WI38 (cell line): ENCODE results near the gene ALPP.
"Not testable (repeated sequence)": the region's sequence is repeated elsewhere in the genome, so short reads cannot be mapped to it uniquely, and the experiment has no call there.

Experiments
- H3K4me3 ChIP-seq: 2 replicates; pipeline ENCODE4 v1.5.1; 2011; ENCODE audit warnings: low read depth, mild to moderate bottlenecking, control low read depth, low read length
- CTCF ChIP-seq: IDR thresholded peaks from 2 replicates; pipeline ENCODE4 v1.5.1; 2012; ENCODE audit warnings: low read depth, mild to moderate bottlenecking, control low read depth, low read length

The ALPP gene

GRCh38 chr2:232390661-232391060 is 12.1 kb downstream of the ALPP start:
- no peak for TF ChIP-seq CTCF

GRCh38 chr2:232393556-232393955 is 15.0 kb downstream of the ALPP start:
- no peak overlapping the region for H3K4me3 ChIP-seq
- no peak for TF ChIP-seq CTCF

More at GRCh38 chr2:232390661-232391060, 12.1 kb downstream of the ALPP start:
- H3K4me3 ChIP-seq, result no peak overlapping the region

- not testable (repeated sequence) for H3K4me3 ChIP-seq
Measured at GRCh38 chr2:232394431-232394830, 15.9 kb downstream of the ALPP start.

- no peak overlapping the region for H3K4me3 ChIP-seq
- TF ChIP-seq CTCF, result no peak
Measured at GRCh38 chr2:232395586-232395985, 17.0 kb downstream of the ALPP start.

GRCh38 chr2:232396683-232397082 is 18.1 kb downstream of the ALPP start:
- TF ChIP-seq CTCF, result no peak

GRCh38 chr2:232398293-232399034 is 19.9 kb downstream of the ALPP start:
- TF ChIP-seq CTCF, result no peak
- H3K4me3 ChIP-seq, result no peak overlapping the region

More at GRCh38 chr2:232396683-232397082, 18.1 kb downstream of the ALPP start:
- H3K4me3 ChIP-seq, result no peak overlapping the region

GRCh38 chr2:232400256-232401015 is 21.9 kb downstream of the ALPP start:
- H3K4me3 ChIP-seq, result no peak overlapping the region
- no peak for TF ChIP-seq CTCF
